ENCODE data around the gene MORC2.

- TF ChIP-seq CTCF (conservative IDR thresholded peaks at IDR 0.05) = peak; percentile 91
- no peak for TF ChIP-seq ZFX (IDR thresholded peaks at IDR 0.05)
These were observed 77.7 kb downstream of the MORC2 start for GRCh38 chr22:30890686-30891442.

All from C4-2B (cell line).